ENCODE data around the gene TSPAN13. TPM values are rescaled to one million over a fixed set of nuclear protein-coding genes. Genes with fewer than 3 reads are reported as not detected.

The TSPAN13 gene
- total RNA-seq, 1 donor from 2014 or later: 56.0 TPM

DNA sequence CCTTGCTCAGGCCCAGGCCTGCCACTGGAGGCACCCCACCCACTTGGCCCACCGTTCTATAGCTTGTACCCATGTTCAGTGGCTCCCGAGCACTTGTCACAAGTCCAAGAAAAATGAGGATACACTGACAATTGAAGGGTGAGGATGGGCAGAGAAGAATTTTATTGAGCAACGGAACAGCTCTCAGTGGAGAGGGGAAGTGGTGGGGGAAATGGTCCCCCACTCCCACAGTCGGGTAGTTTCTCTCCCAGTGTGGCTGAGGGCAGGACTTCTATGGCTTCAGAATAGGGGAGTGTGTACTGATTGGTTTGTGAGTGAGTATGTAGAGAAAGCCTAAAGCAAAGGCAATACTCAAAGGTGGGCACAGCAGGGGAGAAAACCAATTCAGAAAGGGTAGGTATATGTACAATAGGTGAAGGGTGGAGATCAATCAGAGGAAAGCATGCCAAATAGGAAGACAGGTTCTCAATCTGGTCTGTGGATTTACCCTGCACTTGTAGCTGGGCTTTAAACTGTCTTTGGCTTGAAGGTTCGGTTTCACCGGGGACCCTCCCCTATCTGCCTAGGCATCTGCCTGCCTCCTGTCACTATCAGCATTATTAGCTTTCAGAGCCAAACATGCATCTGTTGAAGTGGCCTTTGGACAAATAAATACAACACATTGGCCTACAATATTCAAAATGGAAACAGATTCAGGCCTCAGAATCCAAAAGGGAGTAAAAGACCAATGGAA is 8.9 kb upstream of the TSPAN13 start:
- H3K36me3 Mint-ChIP-seq (ENCODE audit: low read depth, unreplicated experiment): no peaks in the 10 kb centered on the region
- no peaks in the 10 kb centered on the region for H3K27me3 Mint-ChIP-seq (ENCODE audit: low read depth, unreplicated experiment)
- no peaks in the 10 kb centered on the region for H3K9me3 ChIP-seq (ENCODE audit: insufficient read depth, low read depth, low read length)
- H3K4me1 Mint-ChIP-seq (ENCODE audit: low read depth, unreplicated experiment): peaks cover 14% of the 10 kb centered on the region
- TF ChIP-seq EZH2 (IDR thresholded peaks at IDR 0.05; ENCODE audit: insufficient read depth, low read length): no peak
- TF ChIP-seq, protein P1, sequence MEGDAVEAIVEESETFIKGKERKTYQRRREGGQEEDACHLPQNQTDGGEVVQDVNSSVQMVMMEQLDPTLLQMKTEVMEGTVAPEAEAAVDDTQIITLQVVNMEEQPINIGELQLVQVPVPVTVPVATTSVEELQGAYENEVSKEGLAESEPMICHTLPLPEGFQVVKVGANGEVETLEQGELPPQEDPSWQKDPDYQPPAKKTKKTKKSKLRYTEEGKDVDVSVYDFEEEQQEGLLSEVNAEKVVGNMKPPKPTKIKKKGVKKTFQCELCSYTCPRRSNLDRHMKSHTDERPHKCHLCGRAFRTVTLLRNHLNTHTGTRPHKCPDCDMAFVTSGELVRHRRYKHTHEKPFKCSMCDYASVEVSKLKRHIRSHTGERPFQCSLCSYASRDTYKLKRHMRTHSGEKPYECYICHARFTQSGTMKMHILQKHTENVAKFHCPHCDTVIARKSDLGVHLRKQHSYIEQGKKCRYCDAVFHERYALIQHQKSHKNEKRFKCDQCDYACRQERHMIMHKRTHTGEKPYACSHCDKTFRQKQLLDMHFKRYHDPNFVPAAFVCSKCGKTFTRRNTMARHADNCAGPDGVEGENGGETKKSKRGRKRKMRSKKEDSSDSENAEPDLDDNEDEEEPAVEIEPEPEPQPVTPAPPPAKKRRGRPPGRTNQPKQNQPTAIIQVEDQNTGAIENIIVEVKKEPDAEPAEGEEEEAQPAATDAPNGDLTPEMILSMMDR (IDR thresholded peaks at IDR 0.05; ENCODE audit: insufficient read depth, low read depth, low read length): no peak
- no peak overlapping the region for H3K4me2 ChIP-seq (ENCODE audit: low read length)
- no peak overlapping the region for H3K4me3 ChIP-seq (ENCODE audit: insufficient read depth, low read depth, low read length)
- no peak overlapping the region for H3K27ac Mint-ChIP-seq (ENCODE audit: unreplicated experiment)
- H3K79me2 ChIP-seq (ENCODE audit: insufficient read depth, low read length): no peaks in the 10 kb centered on the region
- H3K27ac ChIP-seq (ENCODE audit: low read depth, low read length): no peak overlapping the region
- no peaks in the 10 kb centered on the region for H3K9me3 Mint-ChIP-seq (ENCODE audit: unreplicated experiment)
- DNase-seq (ENCODE audit: low read depth) (no peak), FAIRE-seq (no peak)
- no peak overlapping the region for H2AFZ ChIP-seq (ENCODE audit: low read depth, low read length)
- no peak overlapping the region for H3K9ac ChIP-seq (ENCODE audit: low read length)
- H3K36me3 ChIP-seq (ENCODE audit: insufficient read depth, low read length): no peaks in the 10 kb centered on the region
- no peak overlapping the region for H3K4me3 Mint-ChIP-seq (ENCODE audit: unreplicated experiment)
- peaks cover 14% of the 10 kb centered on the region for H3K4me1 ChIP-seq (ENCODE audit: insufficient read depth, low read length)
- H3K27me3 ChIP-seq (ENCODE audit: insufficient read depth, low read length): no peaks in the 10 kb centered on the region
- no peaks in the 10 kb centered on the region for H4K20me1 ChIP-seq (ENCODE audit: insufficient read depth, low read length)

DNA sequence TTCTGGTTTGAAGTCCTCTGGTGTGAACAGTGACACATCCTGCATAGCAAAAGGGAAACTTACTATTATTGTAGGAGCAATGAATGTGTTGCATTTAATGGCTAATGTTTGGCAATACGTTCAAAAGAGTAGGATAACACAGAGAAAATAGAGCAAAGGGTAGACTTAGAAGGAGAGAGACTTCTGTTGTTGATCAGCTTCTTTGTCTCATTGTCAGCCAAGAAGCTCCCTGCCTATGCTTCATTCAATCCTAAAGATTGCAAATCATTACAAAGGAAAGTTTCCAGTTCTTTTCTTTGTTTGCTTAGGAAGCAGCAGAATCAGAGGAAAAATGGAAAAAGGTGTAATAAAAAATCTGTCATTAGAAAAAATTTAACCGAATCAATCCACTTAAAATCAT is 7.9 kb upstream of the TSPAN13 start:
- H3K36me3 ChIP-seq (ENCODE audit: insufficient read depth, low read length): no peaks in the 10 kb centered on the region
- no peaks in the 10 kb centered on the region for H3K9me3 Mint-ChIP-seq (ENCODE audit: unreplicated experiment)
- H3K4me3 Mint-ChIP-seq (ENCODE audit: unreplicated experiment): no peak overlapping the region
- no peaks in the 10 kb centered on the region for H3K27me3 ChIP-seq (ENCODE audit: insufficient read depth, low read length)
- no peaks in the 10 kb centered on the region for H3K79me2 ChIP-seq (ENCODE audit: insufficient read depth, low read length)
- FAIRE-seq (no peak), DNase-seq (ENCODE audit: low read depth) (no peak)
- no peak overlapping the region for H3K27ac ChIP-seq (ENCODE audit: low read depth, low read length)
- H3K4me2 ChIP-seq (ENCODE audit: low read length): no peak overlapping the region
- H2AFZ ChIP-seq (ENCODE audit: low read depth, low read length): no peak overlapping the region
- peaks cover 11% of the 10 kb centered on the region for H3K4me1 ChIP-seq (ENCODE audit: insufficient read depth, low read length)
- no peak overlapping the region for H3K4me3 ChIP-seq (ENCODE audit: insufficient read depth, low read depth, low read length)
- no peak for TF ChIP-seq EZH2 (IDR thresholded peaks at IDR 0.05; ENCODE audit: insufficient read depth, low read length)
- TF ChIP-seq, protein P1 (IDR thresholded peaks at IDR 0.05; ENCODE audit: insufficient read depth, low read depth, low read length): no peak
- no peak overlapping the region for H3K27ac Mint-ChIP-seq (ENCODE audit: unreplicated experiment)
- no peaks in the 10 kb centered on the region for H4K20me1 ChIP-seq (ENCODE audit: insufficient read depth, low read length)
- no peaks in the 10 kb centered on the region for H3K9me3 ChIP-seq (ENCODE audit: insufficient read depth, low read depth, low read length)
- no peaks in the 10 kb centered on the region for H3K36me3 Mint-ChIP-seq (ENCODE audit: low read depth, unreplicated experiment)
- H3K4me1 Mint-ChIP-seq (ENCODE audit: low read depth, unreplicated experiment): peaks cover 5% of the 10 kb centered on the region
- no peaks in the 10 kb centered on the region for H3K27me3 Mint-ChIP-seq (ENCODE audit: low read depth, unreplicated experiment)
- H3K9ac ChIP-seq (ENCODE audit: low read length): no peak overlapping the region

DNA sequence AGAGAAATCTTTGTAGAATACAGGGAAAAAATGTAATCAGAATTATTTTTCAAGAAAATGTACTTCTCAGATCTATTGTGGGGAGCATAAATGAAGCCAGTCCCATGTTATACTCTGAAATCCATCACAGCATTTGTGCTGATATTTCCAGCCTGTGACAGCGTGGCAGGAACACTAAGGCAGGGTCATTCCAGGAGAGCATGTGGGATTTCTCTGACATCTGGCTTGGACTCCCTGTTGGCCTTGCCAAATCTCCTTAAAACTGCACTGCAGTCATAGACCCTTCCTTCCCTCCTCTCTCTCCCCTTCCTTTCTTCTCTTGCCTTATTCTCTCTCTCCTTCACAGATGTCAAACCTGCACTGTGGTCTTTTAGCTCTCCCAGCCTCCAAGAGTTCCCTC is 6.5 kb upstream of the TSPAN13 start:
- no peak for DNase-seq (ENCODE audit: low read depth)
- no peaks in the 10 kb centered on the region for H4K20me1 ChIP-seq (ENCODE audit: insufficient read depth, low read length)
- Mint-ChIP-seq H3K4me3 (ENCODE audit: unreplicated experiment) (no peak overlapping the region), H3K27ac (ENCODE audit: unreplicated experiment) (no peak overlapping the region), H3K36me3 (ENCODE audit: low read depth, unreplicated experiment) (no peaks in the 10 kb centered on the region), H3K27me3 (ENCODE audit: low read depth, unreplicated experiment) (no peaks in the 10 kb centered on the region), H3K4me1 (ENCODE audit: low read depth, unreplicated experiment) (peaks cover 5% of the 10 kb centered on the region), H3K9me3 (ENCODE audit: unreplicated experiment) (no peaks in the 10 kb centered on the region)
- FAIRE-seq: no peak
- H3K27me3 ChIP-seq (ENCODE audit: insufficient read depth, low read length): no peaks in the 10 kb centered on the region
- H2AFZ ChIP-seq (ENCODE audit: low read depth, low read length): no peak overlapping the region
- no peaks in the 10 kb centered on the region for H3K9me3 ChIP-seq (ENCODE audit: insufficient read depth, low read depth, low read length)
- peaks cover 6% of the 10 kb centered on the region for H3K4me1 ChIP-seq (ENCODE audit: insufficient read depth, low read length)
- TF ChIP-seq, protein P1 (IDR thresholded peaks at IDR 0.05; ENCODE audit: insufficient read depth, low read depth, low read length): no peak
- H3K4me2 ChIP-seq (ENCODE audit: low read length): no peak overlapping the region
- H3K9ac ChIP-seq (ENCODE audit: low read length): no peak overlapping the region
- H3K36me3 ChIP-seq (ENCODE audit: insufficient read depth, low read length): no peaks in the 10 kb centered on the region
- no peak overlapping the region for H3K27ac ChIP-seq (ENCODE audit: low read depth, low read length)
- no peaks in the 10 kb centered on the region for H3K79me2 ChIP-seq (ENCODE audit: insufficient read depth, low read length)
- H3K4me3 ChIP-seq (ENCODE audit: insufficient read depth, low read depth, low read length): no peak overlapping the region
